HG03342 (cell line): ENCODE measurements around the gene NUP85.
"Not testable (repeated sequence)": the region's sequence is repeated elsewhere in the genome, so short reads cannot be mapped to it uniquely, and the experiment has no call there.

Source experiments
- ATAC-seq: cut with Tn5 transposase; IDR thresholded peaks from one replicate; pipeline ENCODE4 v1.9.1; 2021; ENCODE audit warnings: mild to moderate bottlenecking, moderate library complexity; ENCODE audit not compliant: unreplicated experiment

NUP85 gene

DNA sequence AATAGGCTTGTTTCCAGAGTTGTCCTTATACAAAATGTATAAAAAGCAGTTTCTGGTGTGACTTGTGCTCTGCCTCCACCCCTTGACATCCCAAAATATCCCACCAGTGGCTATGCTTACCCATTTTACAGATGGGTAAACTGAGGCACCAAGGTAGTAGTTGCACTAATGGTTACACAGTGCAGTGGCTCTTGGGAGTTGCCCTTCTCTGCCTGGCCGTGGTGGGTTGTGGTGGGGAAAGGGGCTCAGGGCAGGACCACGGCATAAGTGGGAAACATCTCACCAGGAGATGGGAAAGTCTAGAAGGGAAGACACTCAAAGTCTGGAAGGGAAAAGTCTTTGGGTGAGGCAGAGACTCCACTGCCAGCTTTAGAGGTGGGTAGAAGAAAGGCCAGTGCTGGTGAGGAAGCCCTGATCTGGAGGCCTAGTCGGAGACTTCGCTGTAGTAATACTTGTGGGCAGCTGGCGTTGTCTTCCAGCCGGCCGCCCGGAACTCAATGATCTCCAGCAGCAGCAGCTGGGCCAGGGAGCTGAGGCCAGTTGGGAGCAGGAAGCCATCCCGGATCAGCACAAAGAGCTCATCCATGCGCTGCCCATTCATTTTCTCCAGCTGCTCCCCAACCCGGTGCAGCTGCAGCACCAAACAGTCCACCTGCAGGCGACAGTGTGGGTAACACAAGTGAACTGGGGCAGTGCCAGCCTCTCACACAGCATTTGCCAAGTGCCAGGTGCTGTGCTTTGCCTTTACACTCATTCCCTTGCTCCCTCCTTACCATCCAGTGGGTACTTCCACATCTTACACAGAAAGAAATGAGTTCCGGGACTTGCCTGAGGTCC lies 61.1 kb downstream of the NUP85 start:
- no peak for ATAC-seq

- ATAC-seq: no peak
Measured at GRCh38 chr17:75267153-75267410, 61.6 kb downstream of the NUP85 start.

- ATAC-seq: no peak
Measured at GRCh38 chr17:75267411-75268232, 62.1 kb downstream of the NUP85 start.

- no peak for ATAC-seq
Measured at GRCh38 chr17:75269844-75270217, 64.4 kb downstream of the NUP85 start.

DNA sequence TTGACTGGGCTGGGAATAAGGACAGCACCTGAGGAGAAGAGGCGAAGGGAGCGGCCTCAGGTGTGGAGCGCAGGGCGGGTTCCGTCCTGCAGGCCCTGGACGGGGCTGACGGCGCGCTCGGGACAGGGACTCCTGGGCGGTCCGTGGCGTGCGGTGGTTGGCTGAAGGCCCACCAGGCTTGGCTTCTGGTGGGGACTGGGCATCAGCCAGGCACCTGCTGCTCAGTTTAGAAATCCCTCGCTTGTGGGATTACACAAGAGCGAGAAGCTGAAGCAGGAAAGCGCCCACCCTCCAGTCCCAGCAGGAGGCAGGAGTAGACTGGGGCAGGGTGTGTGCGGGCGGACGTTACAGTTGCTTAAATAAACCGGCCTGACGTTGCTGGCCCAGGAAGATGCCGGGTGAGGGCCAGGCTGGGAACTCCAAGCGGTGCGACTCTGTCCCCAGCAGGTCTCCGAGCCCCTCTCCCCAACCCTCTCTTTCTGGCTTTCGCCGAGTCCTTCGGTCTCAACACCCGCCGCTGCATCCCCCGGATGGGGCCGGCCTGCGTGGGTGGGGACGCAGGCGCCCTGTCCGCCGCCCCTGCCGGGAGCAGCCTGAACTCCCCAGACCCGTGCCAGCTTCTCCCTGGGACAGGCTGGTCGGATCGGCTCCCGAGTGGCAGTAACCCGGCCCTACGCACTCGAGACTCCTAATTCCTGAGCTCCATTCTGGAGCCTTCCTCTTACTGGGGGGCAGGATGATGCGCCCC lies 64.9 kb downstream of the NUP85 start:
- ATAC-seq: peak; percentile 34

GRCh38 chr17:75270966-75271232 lies 65.4 kb downstream of the NUP85 start, which contains the start of gene MIF4GD:
Gene MIF4GD (minus strand): TSS chr17:75271231. CDS start chr17:75270195, 1,036 bp downstream.
- no peak for ATAC-seq

DNA sequence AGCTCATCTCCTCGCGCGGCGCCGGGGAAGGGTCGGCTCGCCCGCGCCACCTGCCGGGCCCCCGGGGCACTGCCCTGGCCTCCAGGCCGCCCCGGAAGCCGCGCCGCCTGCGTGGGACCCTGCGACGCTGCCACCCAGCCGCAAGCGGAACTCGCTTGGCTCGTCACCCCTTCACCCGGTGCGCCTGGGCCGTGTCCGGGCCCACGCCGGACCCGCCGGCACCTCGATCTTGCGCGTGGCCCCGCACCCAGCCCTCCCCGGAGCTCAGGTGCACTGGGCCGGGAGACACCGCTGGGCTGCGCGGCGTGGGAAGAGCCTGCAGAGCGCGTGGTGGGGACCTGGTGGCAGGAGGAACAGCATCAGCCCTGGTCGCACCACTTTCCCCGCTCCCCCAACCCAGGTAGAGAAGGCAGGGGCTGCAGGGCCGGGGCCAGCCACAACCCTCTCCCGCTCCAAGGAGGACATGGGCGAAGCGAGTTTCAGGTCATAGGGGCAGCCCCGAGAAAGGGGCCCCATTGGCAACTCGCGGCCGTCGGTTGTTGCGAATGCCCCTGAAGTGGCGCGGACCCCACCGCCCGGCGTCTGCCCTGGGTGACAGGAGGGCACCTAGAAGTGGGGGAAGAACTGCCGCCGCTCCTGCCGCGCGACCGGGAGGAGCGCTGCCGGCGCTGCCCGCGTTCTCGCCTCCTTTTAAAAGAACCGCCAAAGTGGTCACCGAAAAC lies 65.9 kb downstream of the NUP85 start:
- peak; percentile 73 for ATAC-seq

DNA sequence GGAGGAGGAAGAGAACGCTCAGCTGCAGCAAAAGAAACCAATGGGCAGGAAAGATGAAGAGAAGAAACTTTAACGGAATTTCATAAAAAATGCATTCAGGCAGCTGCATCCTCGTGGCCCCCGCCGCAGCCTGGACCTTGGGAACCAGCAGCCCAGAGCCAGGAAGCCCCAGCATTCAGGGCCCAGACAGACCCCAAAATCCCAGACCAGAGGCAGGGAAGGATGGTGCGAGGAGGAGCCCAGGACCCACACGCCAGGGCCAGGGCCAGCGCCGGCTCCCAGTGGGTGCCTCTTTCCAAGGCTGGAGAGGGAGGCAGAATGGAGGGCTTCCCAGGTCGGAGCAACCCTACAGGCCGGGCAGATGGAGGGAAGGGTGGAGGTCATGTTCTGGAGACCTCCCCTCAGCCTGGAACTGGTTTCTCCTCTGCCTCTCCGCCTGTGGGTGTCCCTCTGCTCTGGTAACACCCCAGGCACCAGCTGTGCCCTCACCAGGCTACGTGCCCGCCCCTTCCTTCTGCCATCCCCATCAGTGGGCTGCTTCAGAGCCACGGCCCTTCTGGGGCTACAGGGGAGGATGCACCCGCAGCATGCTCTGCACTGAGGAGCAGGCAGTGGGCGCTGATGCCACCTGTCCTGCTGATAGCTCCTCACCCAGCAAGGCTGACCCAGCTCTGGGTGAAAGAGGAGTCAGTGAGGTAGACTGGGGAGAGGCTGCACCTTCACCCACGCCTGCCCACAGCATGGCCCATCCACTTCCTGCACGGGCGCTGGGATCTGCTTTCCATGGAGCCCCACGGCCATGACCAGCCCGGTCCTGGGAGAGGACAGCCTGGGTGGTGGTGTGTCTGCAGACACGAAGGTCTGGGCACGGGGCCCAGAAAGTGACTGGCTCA lies 66.7 kb downstream of the NUP85 start:
- no peak for ATAC-seq

GRCh38 chr17:75272848-75273184 lies 67.3 kb downstream of the NUP85 start:
- no peak for ATAC-seq

GRCh38 chr17:75273977-75274708 lies 68.7 kb downstream of the NUP85 start:
- ATAC-seq: no peak

- no peak for ATAC-seq
Measured at GRCh38 chr17:75277664-75278071, 72.2 kb downstream of the NUP85 start.

GRCh38 chr17:75280189-75280588 lies 74.7 kb downstream of the NUP85 start:
- not testable (repeated sequence) for ATAC-seq

- ATAC-seq: no peak
Measured at GRCh38 chr17:75285123-75285522, 79.6 kb downstream of the NUP85 start.
